ENCODE results near the gene CBFB.
"Not testable (repeated sequence)": the region's sequence is repeated elsewhere in the genome, so short reads cannot be mapped to it uniquely, and the experiment has no call there.

CBFB gene

GRCh38 chr16:67028696-67029253, at the start of gene CBFB:
TSS of gene CBFB (plus strand) at chr16:67029149. CDS start at chr16:67029408, 259 bp downstream.
- peak; percentile 6 for TF ChIP-seq CTCF (IDR thresholded peaks at IDR 0.05; ENCODE audit: extremely low read depth, insufficient read depth, missing control alignments)
- peak; percentile 99 for DNase-seq (ENCODE audit: low spot score)
- in situ Hi-C loops (cut with MboI; ENCODE audit: low pct_unique_long_range_greater_than_20kb, low sequenced_read_pairs, unreplicated experiment) = no loop called here

GRCh38 chr16:66983033-66983432, 45.9 kb upstream of the CBFB start:
- DNase-seq (ENCODE audit: low spot score) = no peak
- in situ Hi-C loops (cut with MboI; ENCODE audit: low pct_unique_long_range_greater_than_20kb, low sequenced_read_pairs, unreplicated experiment) = no loop called here
- TF ChIP-seq CTCF (IDR thresholded peaks at IDR 0.05; ENCODE audit: extremely low read depth, insufficient read depth, missing control alignments) = no peak

DNA sequence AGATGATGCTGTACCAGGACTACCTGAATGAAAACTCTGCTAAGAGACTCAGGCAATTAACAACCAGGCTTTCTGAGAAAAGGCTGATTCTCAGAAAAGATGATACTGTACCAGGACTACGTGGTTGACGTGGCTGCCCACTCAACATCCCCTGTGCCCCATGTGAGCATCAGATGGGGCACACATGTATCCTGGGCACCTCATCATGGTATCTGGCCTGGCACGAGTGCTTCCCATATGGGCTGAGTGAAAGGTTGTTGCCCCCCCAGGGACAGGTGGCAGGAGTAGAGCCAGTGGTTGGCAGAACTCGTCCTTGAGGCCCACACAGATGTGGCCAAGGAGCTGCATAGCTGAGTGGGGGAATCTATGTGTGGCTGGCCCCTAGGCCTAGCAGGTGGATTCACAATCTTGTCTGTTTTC, 44.0 kb upstream of the CBFB start:
- TF ChIP-seq CTCF (IDR thresholded peaks at IDR 0.05; ENCODE audit: extremely low read depth, insufficient read depth, missing control alignments) = no peak
- DNase-seq (ENCODE audit: low spot score) = no peak
- in situ Hi-C loops (cut with MboI; ENCODE audit: low pct_unique_long_range_greater_than_20kb, low sequenced_read_pairs, unreplicated experiment) = no loop called here

DNA sequence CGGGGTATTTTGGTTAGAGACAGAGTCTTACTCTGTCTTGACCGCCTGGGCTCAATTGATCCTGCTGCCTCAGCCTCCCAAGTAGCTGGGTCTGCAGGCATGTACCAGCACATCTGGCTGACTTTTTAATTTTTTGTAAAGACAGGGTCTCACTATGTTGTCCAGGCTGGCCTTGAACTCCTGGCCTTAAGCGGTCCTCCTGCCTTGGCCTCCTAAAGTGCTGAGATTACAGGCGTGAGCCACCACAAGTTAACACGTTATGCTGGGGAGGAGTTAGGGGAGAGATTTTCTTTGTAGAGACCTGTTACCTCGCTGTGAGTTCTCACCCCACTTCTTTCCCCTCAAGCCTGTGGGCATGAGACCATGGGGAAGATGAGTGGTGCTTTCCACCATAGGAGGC, 42.4 kb upstream of the CBFB start:
- in situ Hi-C loops (cut with MboI; ENCODE audit: low pct_unique_long_range_greater_than_20kb, low sequenced_read_pairs, unreplicated experiment) = no loop called here
- DNase-seq (ENCODE audit: low spot score) = no peak
- no peak for TF ChIP-seq CTCF (IDR thresholded peaks at IDR 0.05; ENCODE audit: extremely low read depth, insufficient read depth, missing control alignments)

DNA sequence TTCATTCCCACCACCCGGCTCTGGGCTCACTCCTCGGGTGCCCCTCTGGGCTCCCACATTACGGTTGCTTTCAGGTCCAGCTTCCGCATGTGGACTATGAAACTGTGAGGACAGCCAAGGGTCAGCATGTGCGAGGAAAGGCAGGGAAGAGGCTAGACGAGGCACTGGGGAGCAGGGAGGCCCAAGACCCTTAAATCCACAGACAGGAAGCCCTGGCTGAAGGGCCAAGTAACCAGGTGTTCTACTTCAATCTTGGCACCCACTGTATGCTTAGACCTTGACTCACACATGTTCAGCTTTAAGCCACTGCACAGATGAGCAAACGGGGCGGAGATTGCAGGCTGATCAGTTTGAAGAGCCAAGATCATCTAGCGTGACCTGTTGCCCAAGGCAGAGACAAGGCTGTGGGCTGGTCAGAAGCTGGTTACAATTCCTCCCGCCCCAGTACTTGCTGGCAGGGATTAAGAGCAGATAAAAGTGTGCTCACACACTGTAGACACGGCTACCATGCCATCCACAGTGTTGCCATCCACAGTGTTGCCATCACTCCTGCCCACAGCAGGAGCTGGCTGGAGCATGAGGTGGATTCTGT, 40.7 kb upstream of the CBFB start, which contains the start of gene CES4A:
Gene CES4A, plus strand, starts transcription at position 393 of the 592 bp plus-strand sequence. Its CDS starts 184 bp downstream, at position 577.
- TF ChIP-seq CTCF (IDR thresholded peaks at IDR 0.05; ENCODE audit: extremely low read depth, insufficient read depth, missing control alignments) = no peak
- in situ Hi-C loops (cut with MboI; ENCODE audit: low pct_unique_long_range_greater_than_20kb, low sequenced_read_pairs, unreplicated experiment) = no loop called here
- no peak for DNase-seq (ENCODE audit: low spot score)

DNA sequence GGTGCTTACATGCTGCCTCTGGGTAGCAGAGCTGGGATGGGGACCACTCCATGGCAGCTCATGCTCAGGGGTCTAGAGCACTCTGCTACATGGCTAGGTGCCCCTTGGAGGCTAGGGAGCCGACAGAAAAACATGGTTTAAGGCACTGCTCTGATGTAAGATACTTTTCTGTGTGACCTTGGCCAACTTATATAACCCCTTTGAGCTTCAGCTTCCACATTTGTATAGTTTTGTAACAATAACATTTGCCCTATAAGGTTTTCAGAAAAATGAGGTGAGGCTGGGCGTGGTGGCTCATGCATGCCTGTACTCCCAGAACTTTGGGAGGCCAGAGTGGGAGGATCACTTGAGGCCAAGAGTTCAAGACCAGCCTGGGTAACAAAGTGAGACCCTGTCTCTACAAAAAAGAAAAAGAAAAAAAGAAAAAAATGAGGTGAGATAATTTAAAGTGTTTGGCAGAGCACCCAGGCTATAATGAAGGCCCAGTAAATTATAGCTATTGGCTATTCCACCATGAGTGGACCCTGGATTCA, 37.3 kb upstream of the CBFB start:
- DNase-seq (ENCODE audit: low spot score) = no peak
- no peak for TF ChIP-seq CTCF (IDR thresholded peaks at IDR 0.05; ENCODE audit: extremely low read depth, insufficient read depth, missing control alignments)
- in situ Hi-C loops (cut with MboI; ENCODE audit: low pct_unique_long_range_greater_than_20kb, low sequenced_read_pairs, unreplicated experiment) = no loop called here

GRCh38 chr16:66993558-66993957, 35.4 kb upstream of the CBFB start:
- DNase-seq (ENCODE audit: low spot score); in situ Hi-C loops (cut with MboI; ENCODE audit: low pct_unique_long_range_greater_than_20kb, low sequenced_read_pairs, unreplicated experiment): not testable (repeated sequence)
